ENCODE results near the gene TAC4.

- no peak for TF ChIP-seq CTCF (IDR thresholded peaks at IDR 0.05; ENCODE audit: borderline replicate concordance, extremely low read depth, low read length, poor library complexity, severe bottlenecking)
- TF ChIP-seq EZH2 (IDR thresholded peaks at IDR 0.05; ENCODE audit: borderline replicate concordance, low read depth, low read length, severe bottlenecking), result no peak
Observed at GRCh38 chr17:49862781-49863331, 15.0 kb upstream of the TAC4 start.
